Measurements from ENCODE around the gene FGG. TPM values are rescaled to one million over a fixed set of nuclear protein-coding genes. Genes with fewer than 3 reads are reported as not detected.

Gene FGG
- total RNA-seq, 4 donors from 2014 or later, result 35.4 TPM; not detected in 3

- Histone ChIP-seq H3K27ac (no peak overlapping the region), H3K9me3 (no peaks in the 10 kb centered on the region), H3K36me3 (no peaks in the 10 kb centered on the region), H3K4me3 (no peak overlapping the region), H3K4me1 (no peaks in the 10 kb centered on the region), H3K27me3 (no peaks in the 10 kb centered on the region)
- no peak for DNase-seq (ENCODE audit: low spot score in 2 of 2)
- TF ChIP-seq EP300 (IDR thresholded peaks at IDR 0.05) (no peak), CTCF (IDR thresholded peaks at IDR 0.05) (no peak), POLR2A (IDR thresholded peaks at IDR 0.05) (no peak), POLR2AphosphoS5 (IDR thresholded peaks at IDR 0.05) (no peak)
- WGBS, result 45% methylated on average over 3 of the region's 3 CpGs
These were observed 43.4 kb downstream of the FGG start for GRCh38 chr4:154569028-154569427.

- WGBS, result 79% methylated on average over 5 of the region's 5 CpGs
- H3K9me3 ChIP-seq, result no peaks in the 10 kb centered on the region
- TF ChIP-seq POLR2AphosphoS5 (IDR thresholded peaks at IDR 0.05), result no peak
- no peak for TF ChIP-seq CTCF (IDR thresholded peaks at IDR 0.05)
- TF ChIP-seq EP300 (IDR thresholded peaks at IDR 0.05), result no peak
- no peak for TF ChIP-seq POLR2A (IDR thresholded peaks at IDR 0.05)
- no peaks in the 10 kb centered on the region for H3K4me1 ChIP-seq
- no peaks in the 10 kb centered on the region for H3K27me3 ChIP-seq
- no peaks in the 10 kb centered on the region for H3K36me3 ChIP-seq
- no peak for DNase-seq (ENCODE audit: low spot score in 2 of 2)
- H3K4me3 ChIP-seq, result no peak overlapping the region
- no peak overlapping the region for H3K27ac ChIP-seq
These were observed 45.7 kb downstream of the FGG start for GRCh38 chr4:154566639-154567204.

GRCh38 chr4:154565704-154566103 lies 46.8 kb downstream of the FGG start:
- 93% methylated on average over 6 of the region's 6 CpGs for WGBS
- H3K9me3 ChIP-seq, result no peaks in the 10 kb centered on the region
- no peaks in the 10 kb centered on the region for H3K4me1 ChIP-seq
- TF ChIP-seq EP300 (IDR thresholded peaks at IDR 0.05) (no peak), POLR2AphosphoS5 (IDR thresholded peaks at IDR 0.05) (no peak), POLR2A (IDR thresholded peaks at IDR 0.05) (no peak), CTCF (IDR thresholded peaks at IDR 0.05) (no peak)
- DNase-seq (ENCODE audit: low spot score in 2 of 2), result no peak
- no peaks in the 10 kb centered on the region for H3K36me3 ChIP-seq
- H3K27me3 ChIP-seq, result no peaks in the 10 kb centered on the region
- H3K27ac ChIP-seq, result no peak overlapping the region
- H3K4me3 ChIP-seq, result no peak overlapping the region

GRCh38 chr4:154564311-154564710 lies 48.1 kb downstream of the FGG start:
- no peak overlapping the region for H3K4me3 ChIP-seq
- no peaks in the 10 kb centered on the region for H3K36me3 ChIP-seq
- no peak overlapping the region for H3K27ac ChIP-seq
- H3K9me3 ChIP-seq, result no peaks in the 10 kb centered on the region
- no peak for TF ChIP-seq EP300 (IDR thresholded peaks at IDR 0.05)
- no peak for TF ChIP-seq POLR2A (IDR thresholded peaks at IDR 0.05)
- TF ChIP-seq POLR2AphosphoS5 (IDR thresholded peaks at IDR 0.05), result no peak
- no peak for TF ChIP-seq CTCF (IDR thresholded peaks at IDR 0.05)
- no peaks in the 10 kb centered on the region for H3K4me1 ChIP-seq
- no peak for DNase-seq (ENCODE audit: low spot score in 2 of 2)
- 47% methylated on average over 1 of the region's 1 CpG for WGBS
- no peaks in the 10 kb centered on the region for H3K27me3 ChIP-seq

- H3K4me1 ChIP-seq, result no peaks in the 10 kb centered on the region
- H3K4me3 ChIP-seq, result no peak within 1 kb of the TSS
- H3K27ac ChIP-seq, result no peak within 1 kb of the TSS
- 72% methylated on average over 2 of the region's 2 CpGs for WGBS
- no peaks in the 10 kb centered on the region for H3K9me3 ChIP-seq
- no peaks in the 10 kb centered on the region for H3K36me3 ChIP-seq
- no peak for DNase-seq (ENCODE audit: low spot score in 2 of 2)
- H3K27me3 ChIP-seq, result no peaks in the 10 kb centered on the region
- TF ChIP-seq EP300 (IDR thresholded peaks at IDR 0.05) (no peak), POLR2AphosphoS5 (IDR thresholded peaks at IDR 0.05) (no peak), CTCF (IDR thresholded peaks at IDR 0.05) (no peak), POLR2A (IDR thresholded peaks at IDR 0.05) (no peak)
These were observed 49.7 kb downstream of the FGG start, which contains the start of gene FGB for GRCh38 chr4:154562697-154563254. Gene FGB (plus strand): TSS chr4:154563011. CDS start chr4:154563019, 8 bp downstream.

Data from suprapubic skin (tissue), 4 donors.